HL-60/S4 treated with retinoic acid at 250 ng/mL for 4 days and 3 days (cell line): ENCODE results near the gene SEMA3C.

Experiments used
- in situ Hi-C: fragments of 300-500 bp; cut with MboI; formaldehyde crosslinking; loops from 2 replicates; pipeline ENCODE4 v1.7.0; 2022; ENCODE audit warnings: low sequenced_read_pairs

SEMA3C gene

DNA sequence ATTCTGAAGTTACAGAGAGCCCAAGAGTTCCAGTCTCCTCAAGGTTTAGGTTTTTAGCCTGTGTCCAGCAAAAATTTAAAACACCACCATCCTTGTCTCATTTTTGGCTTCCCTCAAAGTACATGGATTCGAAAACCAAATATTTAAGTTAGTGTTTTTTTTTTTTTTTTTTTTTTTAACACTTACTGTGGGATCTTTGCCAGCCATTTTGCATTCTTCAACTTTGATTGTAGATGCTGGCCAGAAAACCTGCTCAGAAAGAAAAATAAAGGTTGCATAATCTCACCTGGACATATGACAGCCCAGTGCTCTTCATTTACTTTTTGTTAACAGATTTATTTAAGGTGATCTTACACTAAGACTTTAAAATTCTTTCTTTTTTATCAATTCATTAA, 91.6 kb downstream of the SEMA3C start:
- in situ Hi-C loops: no loop called here

DNA sequence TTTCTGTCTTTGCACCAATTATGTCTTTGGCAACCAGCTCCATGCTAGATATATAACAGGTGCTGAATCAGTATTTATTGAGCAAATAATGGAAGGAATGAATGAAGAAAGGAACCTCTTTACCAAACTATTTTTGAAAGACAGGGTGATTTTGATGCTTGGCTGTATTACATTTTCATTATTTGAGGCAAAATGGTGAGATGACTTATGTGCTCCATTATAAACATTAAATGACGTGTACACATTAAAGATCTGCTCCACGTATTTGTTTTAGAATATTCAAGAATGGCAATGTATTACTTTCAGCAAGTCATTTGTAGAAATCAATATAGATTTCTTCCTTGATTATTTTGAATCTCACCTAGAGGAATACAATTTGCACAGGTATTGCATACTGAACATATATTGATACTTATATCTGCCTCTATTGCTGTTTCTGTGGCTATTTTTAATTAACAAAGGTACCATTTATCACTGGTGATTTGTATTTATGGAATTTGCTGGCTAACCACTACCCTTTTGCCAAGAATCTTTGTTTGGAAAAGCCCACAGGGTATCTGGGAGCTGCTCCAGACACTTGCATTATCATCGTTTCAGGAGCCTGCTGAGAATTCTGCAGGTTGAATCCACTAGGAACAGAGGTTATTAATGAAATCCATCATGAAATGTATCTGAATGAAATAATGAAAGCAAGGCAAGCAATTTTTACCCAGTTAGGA, 92.2 kb downstream of the SEMA3C start:
- in situ Hi-C loops: no loop called here

DNA sequence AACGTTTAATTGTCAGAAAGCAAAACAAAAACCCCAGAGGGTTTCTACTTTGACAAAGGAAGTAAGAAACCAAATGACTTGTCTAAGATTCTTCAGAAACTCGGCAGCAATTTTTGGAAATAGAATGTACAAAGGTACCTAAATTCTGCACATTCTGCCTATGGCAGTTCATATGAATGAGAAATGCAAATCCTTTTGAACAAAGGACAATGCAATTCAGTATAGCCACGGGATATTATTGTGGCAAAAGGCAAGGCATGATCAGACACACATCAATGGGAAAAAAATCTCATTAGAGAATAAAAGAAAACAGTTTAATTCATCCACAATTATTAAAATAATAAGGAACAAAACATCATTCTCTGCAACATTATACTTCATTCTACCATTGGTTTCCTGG, 93.4 kb downstream of the SEMA3C start:
- in situ Hi-C loops: no loop called here

DNA sequence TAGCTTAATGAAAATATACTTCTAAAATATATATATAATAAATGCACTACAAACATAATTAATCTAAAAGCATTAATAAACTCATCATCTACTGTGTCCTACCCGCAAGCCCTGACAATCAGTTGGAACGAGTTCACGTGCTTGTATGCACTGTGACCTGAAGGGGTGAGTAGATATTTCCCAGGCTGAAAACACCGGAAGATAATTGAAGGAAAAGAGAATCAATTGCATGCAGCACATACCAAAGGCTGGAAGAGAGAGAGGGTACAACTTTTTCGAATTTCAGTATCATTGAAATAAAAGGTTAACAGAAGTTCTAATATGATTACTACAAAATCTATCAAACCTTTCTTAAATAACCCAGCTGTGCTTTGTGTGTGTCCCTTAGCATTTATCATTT, 94.6 kb downstream of the SEMA3C start:
- in situ Hi-C loops: no loop called here

DNA sequence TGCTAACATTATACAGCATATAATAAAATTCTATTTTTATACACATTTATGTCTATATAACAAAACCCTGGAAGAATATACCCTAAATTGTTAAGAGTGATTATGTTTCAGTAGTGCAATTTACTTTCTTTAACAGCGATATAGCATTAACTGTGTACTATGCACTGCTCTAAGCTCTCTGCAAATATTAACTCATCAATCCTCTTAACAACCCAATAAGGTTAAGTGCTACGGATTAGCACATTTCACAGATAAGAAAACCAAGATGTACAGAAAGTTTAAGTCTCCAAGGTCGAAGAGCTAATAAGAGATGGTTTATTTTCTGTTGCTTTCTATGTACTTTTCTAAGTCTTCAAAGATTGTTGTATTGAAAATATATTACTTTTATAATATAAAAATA, 95.8 kb downstream of the SEMA3C start:
- in situ Hi-C loops: no loop called here

DNA sequence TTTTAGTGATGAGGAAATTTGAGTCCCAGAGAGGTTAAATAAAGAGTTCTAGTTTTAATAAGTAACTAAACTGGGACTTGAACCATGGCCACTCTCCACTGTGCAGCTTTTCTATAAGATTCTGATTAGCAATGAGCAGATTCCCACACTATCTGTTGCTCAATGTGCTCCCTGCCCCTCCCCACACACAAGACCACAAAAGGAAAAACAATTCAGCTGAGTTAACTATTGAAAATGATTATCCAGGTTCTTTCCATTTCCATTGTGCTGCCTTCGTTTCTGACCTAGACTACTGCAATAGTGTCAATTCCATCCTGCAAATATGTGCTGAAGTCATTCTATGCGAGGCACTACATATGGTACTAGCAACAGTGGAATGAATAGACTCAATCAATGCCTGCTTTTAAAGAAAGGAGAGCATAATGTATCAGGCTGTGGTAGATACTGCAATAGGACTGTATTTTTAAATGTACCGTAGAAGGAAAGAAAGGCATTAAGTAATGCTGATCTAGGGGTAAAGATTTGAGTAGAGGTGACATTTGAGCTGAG, 97.0 kb downstream of the SEMA3C start:
- in situ Hi-C loops: no loop called here

DNA sequence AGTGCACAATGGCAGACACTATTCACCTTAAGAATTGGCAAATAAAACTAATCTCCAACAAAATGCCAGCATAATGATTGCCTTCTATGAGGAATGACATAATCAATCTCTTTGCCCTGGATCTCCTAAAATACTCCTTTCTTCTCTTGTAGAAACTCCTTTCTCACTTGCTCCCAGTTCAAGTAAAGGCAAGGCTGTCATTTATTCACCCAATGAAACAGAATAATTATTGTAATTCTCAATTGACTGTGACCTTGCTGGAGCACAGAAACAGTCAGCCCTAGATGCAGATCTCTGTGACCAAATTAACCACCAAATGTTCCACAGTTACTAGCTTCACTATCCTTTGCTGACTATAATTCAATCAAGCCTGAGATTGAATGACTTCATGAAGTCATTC, 99.3 kb downstream of the SEMA3C start:
- in situ Hi-C loops: no loop called here

DNA sequence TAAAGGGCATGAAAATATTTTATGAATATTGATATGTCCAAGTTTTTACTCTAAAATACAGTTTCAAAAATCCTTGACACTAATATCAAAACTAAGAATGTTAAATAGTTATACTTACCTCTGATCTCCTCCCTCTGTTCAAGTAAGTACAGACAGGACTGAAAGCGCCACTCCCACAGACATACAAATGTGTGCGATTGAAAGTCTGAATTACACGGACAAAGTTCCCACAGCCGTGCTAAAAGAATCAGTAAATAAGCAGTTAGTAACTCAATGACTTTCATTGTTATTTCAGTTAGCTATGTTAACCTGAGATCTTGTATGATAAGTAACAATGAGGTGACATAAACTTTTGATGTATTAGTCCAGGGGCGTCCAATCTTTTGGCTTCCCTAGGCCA, 100.7 kb downstream of the SEMA3C start:
- in situ Hi-C loops: no loop called here

DNA sequence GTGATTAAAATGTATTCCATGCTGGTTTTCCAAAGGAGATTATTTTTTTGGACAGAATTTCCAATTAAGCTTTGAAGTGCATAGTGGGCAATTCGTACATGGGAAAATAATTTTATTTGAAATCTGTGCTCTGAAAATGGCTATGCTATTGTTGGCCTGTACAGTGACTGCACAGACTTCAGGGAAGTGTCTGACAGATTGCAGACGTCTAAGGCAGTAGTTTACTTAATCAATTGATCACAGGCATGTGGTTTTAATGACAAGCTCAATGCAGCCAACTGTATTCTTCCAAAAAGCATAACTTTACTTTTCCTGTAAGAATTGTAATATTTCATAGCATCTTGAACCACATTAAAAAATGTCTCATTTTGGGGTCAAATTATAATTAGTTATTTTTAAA, 102.0 kb downstream of the SEMA3C start:
- in situ Hi-C loops: no loop called here

DNA sequence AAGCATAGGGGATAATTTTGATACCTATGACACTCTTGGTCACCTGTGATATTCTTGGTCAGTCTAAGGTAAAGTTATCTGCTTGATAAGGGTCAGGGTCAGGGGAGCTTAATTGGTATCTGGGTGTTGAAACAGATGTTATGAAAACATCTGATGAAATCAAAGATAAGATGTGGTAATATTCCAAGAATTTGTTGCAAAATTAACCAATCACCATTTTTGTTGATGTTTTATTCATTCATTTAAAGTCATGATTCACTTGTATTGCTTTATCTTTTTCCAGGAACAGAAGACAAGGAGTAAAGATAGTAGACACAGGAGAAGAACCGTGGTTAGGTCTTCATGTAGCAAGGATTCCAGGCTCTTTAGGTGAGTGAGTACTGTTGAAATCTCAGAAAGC, 103.1 kb downstream of the SEMA3C start:
- in situ Hi-C loops: no loop called here

DNA sequence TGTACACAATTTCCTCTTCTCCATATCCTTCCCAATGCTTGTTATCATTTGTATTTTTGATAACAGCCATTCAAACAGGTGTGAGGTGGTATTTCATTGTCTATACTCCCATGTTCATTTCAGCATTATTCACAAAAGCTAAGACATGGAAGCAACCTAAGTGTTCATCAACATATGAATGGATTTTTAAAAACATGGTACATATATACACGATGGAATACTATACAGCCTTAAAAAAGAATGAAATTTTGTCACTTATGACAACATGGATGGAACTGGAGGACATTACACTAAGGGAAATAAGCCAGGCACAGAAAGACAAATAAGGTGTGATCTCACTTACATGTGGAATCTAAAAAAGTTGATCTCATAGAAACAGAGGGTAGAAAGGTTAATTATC, 109.3 kb downstream of the SEMA3C start:
- in situ Hi-C loops: no loop called here

DNA sequence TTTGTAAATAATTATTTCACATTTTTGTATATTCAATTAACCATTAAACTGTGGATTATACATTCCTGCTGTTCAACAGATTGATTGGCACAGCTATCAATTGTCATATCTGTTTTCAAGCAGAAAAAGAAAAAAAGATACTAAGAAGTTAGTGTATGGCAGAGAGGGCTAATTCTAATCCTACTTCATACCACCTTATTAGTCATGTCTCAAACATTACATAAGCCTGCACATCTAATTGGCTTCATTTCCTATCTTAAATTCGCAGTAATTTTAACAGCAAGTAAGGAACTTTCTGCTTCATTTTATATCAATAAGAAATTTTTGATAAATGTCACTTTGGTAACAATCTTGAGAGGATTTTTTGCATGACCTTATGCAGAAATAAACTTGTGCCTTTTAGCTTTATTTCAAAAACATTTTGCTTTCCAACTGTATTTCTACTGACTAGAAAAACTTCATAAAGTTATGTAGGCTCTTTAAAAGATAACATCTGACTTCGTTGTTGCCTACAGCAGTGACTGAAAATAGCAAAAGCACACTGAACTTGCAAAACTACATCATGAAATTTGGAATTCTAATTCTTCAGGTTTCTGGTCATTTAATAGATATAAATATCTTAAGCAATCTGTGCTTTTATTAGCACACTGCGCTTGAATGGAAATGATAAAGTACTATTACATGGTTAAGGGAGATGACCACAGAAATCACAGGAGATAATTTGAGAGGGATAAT, 111.5 kb downstream of the SEMA3C start:
- in situ Hi-C loops: no loop called here

DNA sequence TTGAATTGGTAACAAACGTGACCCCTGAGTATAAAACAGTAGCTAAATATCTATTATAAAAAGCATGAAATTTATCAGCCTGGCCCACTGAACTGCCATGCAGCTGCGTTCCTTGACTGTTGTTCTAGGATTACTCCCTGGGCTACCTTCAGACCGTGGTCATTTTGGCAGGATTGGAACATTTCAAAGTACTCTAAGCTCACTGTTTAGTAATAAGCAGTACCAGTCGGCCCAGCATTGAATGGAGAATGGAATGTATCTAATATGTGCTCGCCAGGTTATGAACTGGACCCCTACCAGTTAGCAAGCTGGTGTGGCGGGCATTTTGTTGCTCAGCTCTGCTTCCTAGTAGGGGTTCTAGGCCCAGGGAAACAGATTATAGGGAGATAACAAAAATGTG, 112.2 kb downstream of the SEMA3C start:
- in situ Hi-C loops: no loop called here

DNA sequence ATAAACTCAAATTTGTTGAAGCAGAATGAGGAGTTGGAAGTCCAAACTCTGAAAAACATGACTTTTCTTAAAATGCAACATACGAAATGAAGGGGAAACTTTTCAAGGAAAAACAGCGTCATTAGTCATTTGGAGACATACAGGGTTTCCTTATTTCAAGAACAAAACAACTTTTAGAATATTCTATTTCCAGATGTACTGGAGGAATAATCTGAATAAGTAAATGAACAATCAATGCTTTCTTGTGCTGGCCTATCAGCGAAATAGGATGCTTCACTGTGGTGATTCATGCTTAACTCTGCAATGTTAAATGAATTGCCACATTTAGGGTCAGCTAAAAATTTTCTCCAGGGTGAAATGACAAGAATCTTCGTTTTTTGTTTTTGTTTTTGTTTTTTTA, 114.3 kb downstream of the SEMA3C start:
- in situ Hi-C loops: no loop called here

DNA sequence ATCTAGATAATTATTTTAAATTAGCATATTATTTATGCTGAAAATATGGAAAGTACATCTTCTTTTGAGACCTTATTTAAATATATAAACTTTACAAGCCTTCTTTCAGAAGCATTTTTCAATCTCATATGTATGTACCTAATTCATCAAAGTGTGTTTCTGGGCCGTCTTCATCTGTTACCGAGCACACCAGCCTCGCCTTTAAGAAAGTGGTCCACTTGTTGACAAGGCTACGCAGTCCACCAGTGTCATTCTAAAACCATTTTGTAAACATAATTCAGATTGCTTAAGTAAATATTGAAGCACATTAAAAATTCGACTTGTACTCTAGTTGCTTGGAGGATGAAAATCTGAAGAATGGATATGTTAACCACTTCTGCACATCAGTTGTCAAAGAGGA, 116.3 kb downstream of the SEMA3C start:
- in situ Hi-C loops: no loop called here

DNA sequence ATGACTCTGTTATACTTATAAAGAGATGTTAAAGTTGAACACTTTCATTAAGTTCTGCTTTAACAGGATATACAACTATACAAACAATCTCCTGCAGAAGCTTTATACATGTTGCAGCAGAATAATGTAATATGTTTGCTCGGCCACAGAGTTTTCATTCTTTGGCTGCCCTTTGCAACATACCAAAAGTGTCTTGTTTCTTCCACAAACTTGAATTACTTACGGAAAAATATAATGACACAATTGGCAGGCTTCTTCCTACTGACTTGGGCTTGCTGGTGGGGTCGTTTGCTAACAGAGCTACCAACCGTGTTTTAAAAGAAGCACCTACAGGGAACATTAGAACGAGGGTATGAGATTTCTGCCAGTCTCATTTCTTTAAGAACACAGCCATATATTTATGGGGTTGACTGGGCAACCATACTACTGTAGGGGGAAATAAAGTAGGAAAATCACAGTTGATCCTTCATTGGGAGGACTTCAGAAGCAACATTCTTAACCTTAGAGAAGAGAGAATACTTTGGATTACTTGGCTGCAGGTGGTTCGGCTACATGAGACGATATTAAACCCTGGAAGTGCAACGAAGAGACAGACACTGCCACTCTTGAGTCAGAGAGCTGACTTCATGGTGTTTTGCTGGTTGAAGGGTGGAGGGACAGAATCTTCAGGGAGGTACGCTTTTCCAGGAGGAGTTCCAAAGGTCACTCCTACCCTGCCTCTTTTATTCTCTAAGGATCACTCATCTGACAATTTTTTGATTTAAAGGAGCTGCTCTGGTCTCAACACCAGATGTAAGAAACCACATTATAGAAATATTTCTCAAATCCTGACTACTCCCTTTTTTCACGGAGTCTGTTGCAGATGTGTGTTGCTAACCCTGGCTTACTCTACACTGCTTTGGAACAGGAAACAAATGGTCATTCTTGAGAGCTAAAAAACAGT, 123.9 kb downstream of the SEMA3C start:
- in situ Hi-C loops: no loop called here

DNA sequence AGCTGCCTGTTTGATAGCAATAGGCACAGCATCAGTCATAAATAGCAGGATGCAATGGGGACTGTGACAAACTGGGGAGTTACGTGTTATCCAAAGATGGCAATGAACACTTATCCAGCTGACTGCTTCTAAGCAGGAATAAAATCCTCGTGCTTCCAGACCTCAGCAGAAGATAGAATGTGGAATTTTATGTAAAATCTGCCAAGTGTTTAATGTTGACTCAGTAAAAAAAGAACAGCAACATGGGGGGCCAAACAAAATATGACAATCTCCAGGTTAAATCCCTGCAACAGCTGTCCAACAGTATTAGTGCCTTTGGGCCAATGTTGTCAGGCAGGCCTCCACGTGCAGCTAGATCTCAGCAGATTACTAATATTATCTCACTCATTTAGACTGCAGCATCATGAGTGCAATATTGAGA, 127.3 kb downstream of the SEMA3C start:
- in situ Hi-C loops: no loop called here

DNA sequence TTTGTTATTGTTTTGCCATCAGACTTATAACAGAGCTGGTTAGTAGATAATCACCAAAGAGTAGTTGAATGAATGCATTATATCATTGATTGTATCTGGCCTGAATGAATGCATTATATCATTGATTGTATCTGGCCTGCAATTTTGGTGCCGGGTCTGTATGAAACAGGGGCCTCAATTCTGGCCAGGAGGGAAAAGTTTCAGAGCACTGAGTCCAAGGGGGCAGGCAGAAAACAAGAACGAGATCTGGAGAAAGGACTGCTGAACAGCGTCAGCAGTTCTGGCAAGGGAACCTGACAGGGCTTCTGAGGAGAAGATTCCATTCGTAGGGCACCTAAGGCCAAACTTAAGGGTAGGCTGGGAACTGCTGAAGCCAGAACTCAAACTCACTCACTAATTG, 128.0 kb downstream of the SEMA3C start:
- in situ Hi-C loops: no loop called here

DNA sequence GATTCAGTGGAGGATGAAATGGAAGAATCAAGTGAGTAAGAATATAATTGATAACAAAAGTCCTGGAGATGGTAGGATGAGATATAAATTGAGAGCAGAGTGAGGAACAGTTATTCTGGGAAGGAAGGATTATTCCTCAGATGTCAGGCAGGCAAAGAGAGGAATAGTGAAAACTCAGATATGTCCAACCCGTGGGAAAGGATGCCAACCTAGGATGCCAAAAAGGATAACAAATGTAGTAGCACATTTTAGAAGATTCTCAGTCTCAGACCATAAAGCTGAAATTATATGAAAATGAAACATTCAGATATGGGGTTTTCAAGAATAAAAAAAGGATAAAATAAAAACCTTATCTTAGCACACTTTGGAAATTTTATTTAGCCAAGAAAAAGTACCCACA, 131.1 kb downstream of the SEMA3C start:
- in situ Hi-C loops: no loop called here

DNA sequence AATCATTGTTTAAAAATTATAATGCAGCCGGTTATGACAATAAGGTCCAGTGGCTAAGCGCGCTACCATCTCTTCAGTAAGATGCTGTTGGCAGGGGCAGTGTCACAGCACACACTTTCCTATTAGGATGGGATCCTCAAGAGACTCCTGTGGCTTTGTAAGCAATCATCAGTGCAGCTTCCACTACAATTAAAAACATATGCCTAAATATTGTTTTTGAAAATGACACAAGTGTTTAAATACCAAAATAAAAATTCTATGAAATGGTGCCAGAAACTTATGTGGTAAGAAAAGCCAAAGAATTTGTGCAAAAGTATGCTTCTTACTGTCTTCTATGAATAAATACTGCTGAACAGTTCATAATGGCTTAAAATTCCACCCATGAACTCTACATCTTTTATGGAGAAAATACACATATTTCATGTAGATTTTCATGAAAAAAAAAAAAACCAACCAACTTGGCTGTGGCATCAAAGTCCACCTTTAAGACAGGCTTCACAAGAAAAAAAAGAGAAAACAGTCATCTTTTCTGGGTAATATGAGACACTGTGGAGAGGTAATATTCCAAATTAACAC, 132.8 kb downstream of the SEMA3C start:
- in situ Hi-C loops: no loop called here

DNA sequence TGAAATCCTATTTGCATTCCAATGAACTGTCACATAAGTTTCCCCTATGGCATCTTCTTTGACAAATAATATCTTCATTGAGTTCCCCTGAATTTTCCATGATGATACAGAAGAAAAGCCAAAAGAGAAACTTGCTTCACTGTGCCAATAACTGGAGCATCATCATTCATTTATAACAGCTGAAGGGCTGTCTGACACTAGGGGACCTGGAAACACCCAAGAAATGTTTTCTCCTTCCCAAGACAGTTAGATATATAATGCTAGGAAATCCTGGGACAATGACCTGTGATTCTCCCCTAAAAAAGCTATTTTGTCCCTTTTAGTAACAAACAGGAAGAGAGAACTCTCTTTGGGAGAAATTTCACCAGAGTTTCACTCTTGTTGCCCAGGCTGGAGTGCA, 133.6 kb downstream of the SEMA3C start:
- in situ Hi-C loops: no loop called here
